Stimulated activated CD4-positive, alpha-beta T cell treated with anti-CD3 and anti-CD28 coated beads, Interleukin-12 subunit alpha, Interleukin-12 subunit beta, amount 100 ng/mL, for 4 hours (primary cell): ENCODE measurements around the gene SPARCL1.

ENCODE experiments used
- DNase-seq: peaks from one replicate; pipeline ENCODE4 v3.0.0-alpha.2; 2020

Gene SPARCL1

DNA sequence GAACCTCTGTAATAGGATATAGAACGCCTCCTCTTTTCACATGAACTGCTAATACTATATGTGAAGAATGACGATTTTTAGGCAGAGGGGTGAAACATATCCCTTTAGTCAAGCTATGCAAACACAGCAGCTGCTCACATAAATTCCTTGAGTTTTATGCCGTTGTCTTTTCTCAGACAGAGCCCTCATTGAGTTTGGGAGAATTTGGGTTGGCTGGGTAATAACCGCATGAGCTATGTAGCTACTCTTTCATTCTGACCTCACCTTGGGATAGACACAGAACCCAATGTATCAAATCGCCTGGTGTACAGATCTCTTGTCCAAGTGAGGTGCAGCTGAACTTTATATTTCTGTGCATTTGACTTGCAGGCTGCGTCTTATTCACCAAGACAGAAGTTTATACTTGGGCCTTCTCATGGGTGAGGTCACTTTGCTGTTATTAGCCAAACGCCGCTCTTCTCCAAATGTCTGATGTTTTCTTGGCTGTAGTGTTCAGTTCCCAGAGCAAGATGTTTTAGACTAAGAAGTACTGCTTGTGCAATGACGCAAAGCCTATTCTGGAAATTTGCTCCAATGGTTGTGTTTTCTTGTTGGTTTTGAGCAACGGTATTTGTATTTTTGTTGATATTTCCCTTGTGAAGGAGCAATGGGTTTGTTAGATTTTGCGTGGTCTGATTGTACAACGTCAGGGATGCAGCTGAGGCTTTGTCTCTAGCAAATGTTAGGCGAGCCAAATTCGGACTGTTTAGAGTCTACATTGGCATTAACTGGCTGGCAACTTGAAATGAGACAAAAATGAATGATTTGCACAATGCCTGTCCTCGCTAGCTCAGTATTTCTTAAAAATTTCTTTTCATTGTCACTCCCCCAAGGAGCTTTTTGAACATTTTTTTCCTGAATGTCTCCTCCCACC, 11.2 kb upstream of the SPARCL1 start:
- no peak for DNase-seq

DNA sequence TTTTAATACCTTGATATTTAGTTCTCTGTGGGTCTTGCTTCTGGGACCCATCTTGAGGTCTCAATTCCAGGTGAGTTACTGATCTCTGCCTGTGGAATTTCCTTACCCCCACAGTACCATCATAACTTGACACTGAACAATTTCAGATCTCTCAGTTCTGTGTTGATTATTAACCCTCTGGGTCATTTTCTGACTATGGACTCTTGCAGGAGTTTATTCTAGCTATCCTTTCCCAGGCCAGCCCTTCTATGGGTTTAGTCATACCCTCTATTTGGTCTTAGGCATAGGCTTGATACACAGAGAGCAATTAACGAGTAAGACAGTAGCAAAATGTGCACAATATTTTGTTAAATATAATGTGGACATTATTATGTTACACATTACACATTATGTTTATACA, 3.7 kb upstream of the SPARCL1 start:
- no peak for DNase-seq

DNA sequence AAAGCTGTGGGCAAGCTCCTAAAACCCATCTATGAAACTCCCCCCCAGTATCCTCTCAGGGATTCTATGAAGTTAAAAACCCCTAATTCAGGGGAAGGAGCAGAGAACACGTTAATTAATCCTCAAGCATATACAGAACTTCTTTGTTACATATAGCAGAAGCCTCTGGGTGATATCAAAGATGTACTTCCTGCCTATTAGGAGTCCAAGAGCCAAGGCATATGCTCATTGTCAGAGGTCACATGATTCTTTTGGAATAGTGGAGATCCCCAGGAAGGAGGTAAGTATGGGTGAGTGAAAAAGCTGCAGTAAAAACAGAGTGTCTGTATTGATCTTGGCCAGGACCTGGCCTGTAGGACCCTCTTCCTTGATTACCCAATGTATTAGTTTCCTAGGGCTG, 2.9 kb upstream of the SPARCL1 start:
- DNase-seq, result no peak

DNA sequence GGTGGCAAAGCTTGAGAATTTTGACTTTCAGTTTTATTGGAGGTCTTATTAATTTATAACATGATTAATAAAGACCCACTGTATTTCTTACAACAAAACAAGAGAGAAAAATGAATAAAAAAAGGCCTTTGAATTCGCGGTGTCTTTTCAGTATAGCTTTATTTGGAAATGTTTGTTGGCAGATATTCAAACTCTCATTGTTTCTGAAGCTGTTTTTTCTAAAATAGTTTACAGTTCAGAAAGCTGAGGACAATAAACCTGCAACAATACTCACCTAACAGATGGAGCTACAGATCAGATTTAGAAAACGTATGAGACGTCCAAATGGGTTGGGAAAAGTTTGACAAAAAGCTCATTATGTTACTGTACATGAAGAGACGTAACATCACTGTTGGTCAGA, 2.4 kb upstream of the SPARCL1 start:
- no peak for DNase-seq

DNA sequence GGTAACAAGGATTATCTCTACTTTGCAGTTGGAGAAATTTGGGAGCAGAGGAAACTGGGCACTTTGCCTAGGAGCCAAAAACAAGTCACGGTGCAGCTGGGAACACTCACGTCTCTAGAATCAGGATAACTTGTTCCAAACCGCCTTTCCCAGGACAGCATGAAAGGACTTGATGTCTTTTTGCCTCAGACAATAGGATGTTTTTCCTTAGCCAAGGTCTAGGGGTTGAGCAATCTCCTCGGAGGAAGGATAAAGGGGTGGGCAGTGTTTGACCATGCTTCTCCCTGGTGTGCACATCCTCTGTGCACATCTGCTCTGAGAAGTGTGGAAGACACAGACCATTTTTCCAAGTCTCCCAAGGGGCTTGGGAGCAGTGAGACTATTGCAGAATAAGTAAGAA, 1.7 kb upstream of the SPARCL1 start:
- no peak for DNase-seq

DNA sequence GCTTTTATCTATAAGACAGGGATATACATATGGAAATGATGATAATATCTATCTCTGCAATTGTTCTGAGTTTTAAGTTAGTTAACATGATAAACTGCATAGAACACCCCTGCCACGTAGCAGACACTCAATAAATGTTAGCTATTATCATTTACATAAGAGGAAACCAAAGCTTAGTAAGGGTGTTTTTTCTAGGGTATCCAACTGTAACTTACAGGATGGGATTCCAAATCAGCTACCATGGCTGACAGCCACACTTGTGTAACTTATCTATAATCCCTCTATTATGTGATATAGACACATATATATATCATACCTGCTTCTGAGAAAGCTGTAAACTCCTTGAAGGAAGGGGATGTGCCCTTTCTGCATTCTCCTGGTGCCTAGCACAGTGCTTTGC, 1.1 kb upstream of the SPARCL1 start:
- no peak for DNase-seq

DNA sequence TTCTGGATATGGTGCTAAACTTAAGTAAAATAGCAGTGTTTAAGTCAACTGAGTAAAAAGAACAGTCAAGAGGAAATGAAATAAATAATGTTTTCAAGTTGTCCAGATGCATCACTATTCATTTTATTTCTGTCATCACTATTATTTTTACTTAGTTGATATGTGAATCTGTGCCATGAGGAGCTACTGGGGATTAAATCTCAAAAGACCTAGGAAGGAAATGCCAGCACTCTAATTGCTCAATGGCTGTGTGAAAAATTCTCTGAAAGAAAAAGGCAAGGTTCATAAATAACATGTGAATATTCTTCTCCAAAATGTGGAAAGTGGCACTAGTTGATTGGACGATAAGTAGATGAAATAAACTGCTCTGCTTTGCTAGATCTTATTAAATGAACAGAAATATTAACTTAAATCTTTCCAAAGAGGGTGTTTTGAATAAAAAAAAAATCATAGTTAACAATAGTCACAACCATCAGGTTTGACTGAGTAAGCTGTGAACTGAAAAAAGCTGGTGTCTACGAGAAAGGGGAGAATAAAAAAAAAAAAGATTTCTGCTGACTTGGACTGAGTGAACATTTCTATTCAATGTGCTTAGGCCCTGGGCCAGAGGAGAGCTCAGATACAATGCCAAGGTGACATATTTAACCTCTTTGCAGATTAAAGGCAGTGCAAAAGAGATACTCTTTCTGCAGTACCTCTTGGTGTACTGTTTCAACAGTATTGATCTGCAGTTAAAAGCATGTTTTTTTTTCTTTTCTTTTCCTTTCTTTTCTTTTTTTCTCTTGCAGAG, 1.6 kb downstream of the SPARCL1 start:
- DNase-seq, result no peak

DNA sequence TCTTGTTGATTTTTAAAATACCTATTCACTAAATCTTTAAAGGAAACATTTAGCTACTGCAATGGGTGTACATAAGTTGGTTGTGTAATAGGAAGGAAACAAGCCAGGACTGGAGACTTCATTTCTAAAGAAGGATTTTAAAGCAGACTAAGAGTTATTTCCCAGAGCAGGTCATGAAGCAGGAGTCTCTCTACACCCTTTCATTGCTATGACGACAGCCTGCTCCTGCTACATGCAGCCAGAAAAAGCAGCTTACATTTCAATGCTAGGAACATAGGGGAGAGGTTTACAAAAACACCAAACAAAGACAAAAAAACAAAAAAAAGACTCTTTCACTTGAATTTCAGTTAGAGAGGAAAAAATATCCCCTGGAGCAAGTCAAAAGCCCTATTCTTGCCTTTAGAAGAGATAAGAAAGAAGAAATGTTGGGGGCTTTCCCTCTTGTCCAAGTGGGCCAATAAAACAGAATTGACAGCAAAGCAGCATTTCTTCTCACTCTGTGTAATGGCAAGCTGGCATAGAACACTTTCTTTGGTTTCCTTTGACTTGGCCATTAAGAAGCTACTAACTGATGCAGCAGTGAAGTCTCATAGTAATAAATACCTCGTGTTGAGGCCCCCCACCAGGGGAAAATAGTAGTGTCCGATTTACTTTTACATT, 3.4 kb downstream of the SPARCL1 start:
- no peak for DNase-seq

DNA sequence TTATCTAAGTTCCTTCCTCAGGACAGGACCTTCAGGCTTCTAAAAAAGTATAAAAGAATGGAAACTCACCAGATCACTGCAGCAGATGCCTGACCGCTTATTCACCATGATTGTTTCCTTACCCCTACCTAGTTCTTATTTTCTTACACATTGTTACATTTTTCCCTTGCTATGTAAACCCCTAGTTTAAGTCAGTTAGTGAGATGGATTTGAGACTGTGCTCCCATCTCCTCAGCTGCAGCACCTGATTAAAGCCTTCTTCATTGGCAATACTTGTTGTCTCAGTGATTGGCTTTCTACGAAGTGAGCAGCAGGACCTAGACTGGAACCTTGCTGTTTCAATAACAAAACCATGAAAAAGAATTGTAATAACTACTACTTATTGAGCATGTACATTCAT, 4.7 kb downstream of the SPARCL1 start:
- DNase-seq, result no peak

DNA sequence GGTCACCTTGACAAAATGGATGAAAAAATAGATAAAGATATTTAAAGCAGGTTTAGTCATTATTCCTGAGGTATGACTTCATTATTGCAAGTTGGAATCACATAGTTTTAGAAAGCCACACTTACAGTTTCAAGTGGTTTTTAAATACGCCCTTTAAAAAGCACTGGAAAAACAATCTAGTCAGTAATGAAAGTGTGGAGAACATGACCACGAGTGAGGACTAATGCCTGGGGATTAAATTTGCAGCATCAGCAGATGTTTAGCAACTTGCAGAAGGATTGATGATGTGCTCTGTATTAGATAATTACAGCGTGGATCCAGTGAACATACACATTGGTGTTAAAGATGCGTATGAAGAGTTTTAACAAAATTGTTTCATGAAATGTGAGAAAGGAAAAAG, 5.9 kb downstream of the SPARCL1 start:
- no peak for DNase-seq

DNA sequence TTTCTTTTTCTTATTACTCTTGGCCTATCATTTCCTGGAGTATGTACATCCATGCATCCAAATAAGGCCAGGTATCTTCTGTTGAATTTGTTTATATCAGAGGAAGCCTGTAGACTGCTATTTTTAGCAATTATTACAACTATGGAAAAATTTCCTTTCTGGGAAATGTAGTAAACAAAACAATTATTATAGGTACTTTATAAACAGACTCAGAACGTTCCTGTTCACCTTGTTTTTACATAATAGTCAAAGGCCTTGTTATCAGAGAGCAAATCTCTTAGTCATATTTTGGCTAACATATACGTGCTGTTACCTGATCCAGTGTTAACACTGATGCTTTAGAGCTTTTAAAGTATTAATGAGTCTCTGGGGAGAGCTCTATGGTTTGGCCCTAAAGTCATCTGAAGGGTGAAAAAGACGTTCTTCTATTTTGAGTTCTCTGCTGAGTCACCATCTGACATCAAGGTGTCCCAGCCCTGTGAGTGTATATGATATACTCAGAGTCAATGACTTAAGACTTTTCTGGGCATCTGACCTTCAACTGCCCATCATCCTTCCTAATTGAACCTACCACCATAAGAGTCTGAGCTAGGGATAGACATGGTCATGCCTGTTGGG, 7.3 kb downstream of the SPARCL1 start:
- DNase-seq, result no peak

DNA sequence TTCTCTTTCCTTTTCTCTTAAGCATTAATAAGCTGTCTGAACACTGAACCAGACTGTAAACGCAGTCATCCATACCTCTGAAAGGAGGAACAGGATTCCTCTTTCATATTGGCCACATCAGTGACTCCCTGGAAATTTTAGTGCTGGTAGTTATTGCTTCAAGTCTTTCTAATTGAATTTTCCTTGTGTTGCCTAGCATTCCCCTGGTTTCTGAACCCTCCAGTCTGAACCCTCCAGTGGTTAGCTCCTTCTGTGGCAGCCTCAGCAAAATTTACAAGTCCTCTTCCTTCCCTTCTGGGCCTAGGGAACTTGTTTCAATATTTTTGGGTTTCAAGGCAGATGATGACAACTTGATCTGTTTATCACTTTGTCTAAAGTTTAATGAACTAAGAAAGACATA, 7.9 kb downstream of the SPARCL1 start:
- no peak for DNase-seq

DNA sequence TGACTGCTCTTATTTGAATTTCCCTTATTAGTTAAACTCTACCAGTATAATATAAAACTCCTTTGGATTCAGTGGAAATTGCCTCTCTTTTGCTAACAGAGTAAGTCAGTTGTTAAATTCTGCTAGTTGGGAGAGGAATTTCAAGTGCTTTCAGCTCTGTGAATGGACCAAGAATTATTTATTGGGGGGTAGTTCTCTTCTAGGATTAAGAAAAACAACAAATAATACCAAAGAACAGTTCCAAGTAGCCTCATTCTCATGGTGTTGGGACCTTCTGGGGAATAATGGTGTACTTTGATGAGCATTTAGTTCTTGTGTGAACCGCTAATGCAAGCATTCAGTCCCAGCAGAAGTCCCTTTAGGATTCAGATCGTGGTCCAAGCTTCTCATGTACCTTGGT, 11.6 kb downstream of the SPARCL1 start:
- no peak for DNase-seq

DNA sequence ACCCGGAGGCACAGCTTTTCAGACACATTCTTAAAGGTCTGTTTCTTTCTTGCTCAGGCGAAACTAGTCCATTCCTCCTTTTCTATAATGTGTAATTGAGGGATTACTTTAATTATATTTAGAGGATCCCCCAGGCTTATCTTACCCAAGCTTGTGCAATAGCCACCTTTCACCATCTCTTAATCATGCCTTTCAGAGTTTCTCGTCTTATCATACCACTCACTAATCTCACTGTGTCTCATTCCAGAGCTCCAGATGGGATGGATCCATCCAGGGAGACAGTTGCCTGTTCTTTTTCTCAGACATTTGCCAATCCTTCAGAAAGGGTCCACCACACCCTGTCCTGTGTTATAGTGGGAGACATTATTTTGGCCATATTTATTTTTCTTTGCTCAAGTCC, 12.5 kb downstream of the SPARCL1 start:
- DNase-seq, result no peak

DNA sequence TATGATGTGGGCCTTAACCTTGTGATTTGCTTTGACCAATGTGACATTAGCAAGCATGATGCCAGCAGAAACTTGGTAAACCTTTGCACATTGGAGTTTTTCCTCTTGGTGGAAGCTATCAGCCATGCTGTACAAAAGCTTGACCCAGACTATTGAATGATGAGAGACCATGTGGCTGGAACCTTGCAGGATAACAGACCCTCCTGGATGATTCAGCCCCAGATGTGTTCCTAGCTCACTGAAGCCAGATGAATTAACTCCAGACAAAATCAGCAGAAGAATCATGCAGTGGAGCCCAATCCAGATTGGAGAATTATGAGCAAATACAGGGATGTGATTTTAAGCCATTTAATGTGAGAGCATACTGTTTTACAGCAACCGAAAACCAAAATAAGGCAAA, 16.8 kb downstream of the SPARCL1 start:
- no peak for DNase-seq

DNA sequence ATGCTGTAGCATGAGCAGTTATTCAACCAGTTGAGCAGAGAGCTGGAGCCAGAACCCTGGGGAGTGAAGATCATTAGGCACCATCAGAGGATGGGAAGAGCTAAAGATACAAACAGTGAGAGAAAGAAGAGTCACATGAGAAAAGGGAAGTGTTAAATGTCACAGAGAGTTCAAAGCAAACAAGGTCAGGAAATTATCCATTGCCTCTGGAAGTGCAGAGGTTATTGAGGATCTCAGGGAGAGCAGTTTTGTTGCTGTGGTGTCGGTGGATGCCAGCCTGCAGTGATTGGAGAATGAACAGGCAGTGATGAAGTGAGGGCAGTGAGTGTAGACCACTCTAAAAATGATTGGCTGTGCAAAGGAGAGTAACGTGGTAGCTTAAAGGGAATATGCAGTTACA, 17.7 kb downstream of the SPARCL1 start:
- DNase-seq, result no peak

DNA sequence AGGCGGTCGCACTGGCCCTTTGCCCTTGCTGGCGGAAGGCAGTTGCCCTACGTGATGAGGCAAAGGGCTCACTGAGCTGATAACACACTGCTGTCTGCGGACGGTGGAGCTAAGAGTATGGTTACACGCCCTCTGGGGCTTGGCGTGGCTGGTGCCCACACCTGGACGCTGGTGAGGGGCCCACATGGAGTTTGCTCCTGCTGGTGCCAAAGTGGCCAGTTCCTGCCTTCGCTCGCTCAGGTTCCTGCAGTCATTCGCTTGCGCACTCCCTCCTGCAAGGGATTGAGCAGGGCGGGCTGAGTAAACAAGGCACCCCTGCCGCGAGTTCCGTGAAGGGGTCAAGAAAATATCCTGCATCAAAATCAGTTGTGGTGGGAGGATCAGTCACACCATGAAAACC, 18.4 kb downstream of the SPARCL1 start:
- no peak for DNase-seq

DNA sequence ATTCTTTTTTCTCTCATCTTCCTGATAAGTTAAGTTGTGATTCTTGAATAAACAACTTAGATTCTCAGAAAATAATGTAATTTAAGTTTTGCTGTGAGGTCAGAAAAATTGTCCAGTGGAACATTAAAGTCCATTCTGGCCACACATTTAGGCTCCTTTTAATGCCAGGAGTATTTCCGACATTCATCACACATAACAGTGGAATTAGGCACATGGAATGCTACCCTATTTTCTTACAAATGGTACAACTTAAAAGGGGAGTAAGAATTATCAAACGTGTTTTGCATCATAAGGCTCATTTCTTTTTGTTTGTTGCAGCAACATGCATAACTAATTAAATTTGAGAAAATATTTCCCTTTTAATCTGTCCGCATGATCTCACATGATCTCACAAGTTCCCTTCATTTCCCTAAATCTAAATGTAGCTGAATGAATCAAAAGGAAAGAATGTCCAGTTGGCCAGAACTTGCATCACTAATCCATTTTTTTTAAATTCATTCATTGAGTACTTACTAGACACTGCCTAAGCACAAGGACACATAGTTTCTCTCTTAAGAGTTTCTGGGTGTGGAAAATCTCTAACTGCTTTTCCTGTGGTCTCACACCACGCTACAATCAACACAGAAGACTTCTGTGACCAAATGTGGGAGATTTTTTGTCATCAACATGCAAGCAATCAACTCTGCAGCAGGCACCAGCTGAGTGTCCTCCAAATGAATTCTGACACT, 22.0 kb downstream of the SPARCL1 start:
- no peak for DNase-seq

DNA sequence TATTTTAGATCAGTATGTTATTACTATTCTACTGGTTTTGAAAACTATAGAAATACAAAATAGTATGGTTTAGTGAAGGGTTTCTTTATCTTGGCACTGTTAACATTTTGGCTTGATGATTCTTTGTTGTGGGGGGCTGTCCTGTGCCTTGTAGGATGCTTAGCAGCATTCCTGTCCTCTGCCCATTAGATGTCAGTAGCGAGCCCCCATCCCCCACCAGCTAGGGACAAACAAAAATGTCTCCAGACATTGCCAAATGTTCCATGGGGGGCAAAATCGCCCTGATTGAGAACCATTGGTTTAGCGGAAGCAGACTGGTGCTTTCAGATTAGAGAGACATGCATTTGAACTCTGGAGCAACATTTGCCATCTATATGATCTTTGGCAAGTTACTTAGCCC, 23.3 kb downstream of the SPARCL1 start:
- no peak for DNase-seq

DNA sequence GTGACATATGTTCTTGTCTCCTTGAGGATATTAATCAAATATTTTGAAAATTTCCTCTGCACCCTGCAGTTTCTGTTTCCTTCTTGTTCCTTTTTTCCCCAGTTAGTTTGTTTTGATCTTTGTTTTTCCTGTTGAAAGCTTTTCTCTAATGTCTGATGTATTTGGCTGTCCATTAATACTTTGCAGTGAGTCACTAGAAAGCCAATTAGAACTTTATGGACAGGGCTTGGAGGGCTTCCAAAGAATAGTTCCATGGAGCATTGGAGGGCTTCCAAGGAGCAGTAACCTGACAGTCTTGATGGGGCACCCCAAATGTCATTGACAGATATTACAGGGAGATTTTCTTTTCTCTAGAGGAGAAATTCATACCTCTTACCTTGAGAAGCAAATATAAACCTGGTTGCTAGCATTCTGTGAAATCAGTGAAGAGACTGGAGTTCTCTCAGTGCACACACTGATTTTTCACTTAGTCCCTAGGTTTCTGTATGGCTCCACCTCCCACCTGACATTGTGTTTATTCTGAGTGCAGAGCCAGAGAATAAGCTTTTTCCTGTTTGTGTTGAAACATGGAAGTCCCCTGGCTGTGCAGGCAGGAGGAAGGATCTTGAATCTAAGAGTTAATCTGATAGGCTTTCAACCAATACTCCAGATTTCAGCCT, 26.5 kb downstream of the SPARCL1 start:
- no peak for DNase-seq

DNA sequence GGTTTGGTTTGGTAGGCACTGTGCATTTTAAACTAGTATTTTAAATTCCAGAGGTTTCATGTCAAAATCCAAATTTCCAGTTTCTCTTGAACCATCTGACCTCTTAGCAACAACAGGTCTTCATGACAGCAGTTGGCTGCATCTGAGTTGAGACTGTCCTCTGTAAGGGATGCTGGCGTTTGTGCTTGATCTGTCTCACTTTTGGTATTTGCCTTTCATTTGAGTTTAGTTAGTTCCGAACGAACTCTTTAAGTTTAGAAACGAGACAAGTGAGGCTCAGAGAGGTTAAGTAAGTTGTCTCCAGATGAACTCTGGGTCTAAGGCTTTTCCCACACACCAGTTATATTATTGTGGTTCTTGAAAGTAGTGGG, 29.1 kb downstream of the SPARCL1 start:
- DNase-seq, result no peak
